Neural cell (in vitro differentiated cells): Measurements from ENCODE around the gene SHMT2. TPM values are rescaled to one million over a fixed set of nuclear protein-coding genes. Genes with fewer than 3 reads are reported as not detected.
A peak's percentile ranks its signal among the peaks of the same experiment; 100 is the strongest.

Experiments used
- H2AFZ ChIP-seq: fragments of 200-600, 300-800 bp; sonication (generic), shearing (Covaris generic); 2 replicates; pipeline ENCODE4 v1.6.0; 2014; ENCODE audit warnings: low read depth, mild to moderate bottlenecking, antibody characterized with exemption, low read length, moderate library complexity
- H3F3A ChIP-seq: fragments of 200-600 bp; shearing (Covaris generic); 2 replicates; pipeline ENCODE4 v1.6.1; 2016; ENCODE audit warnings: mild to moderate bottlenecking, moderate library complexity, mixed read lengths, antibody characterized with exemption, low read length; ENCODE audit not compliant: insufficient read depth, poor library complexity, severe bottlenecking
- H3K27ac ChIP-seq: fragments of 200-600, 300-800 bp; sonication (generic), shearing (Covaris generic); 2 replicates; pipeline ENCODE4 v1.5.1; 2014; ENCODE audit warnings: mild to moderate bottlenecking, low read length, moderate library complexity
- H3K27me3 ChIP-seq: fragments of 300-800, 200-600 bp; sonication (generic), shearing (Covaris generic); 2 replicates; pipeline ENCODE4 v1.6.0; 2014; ENCODE audit warnings: mild to moderate bottlenecking, low read depth, low read length, moderate library complexity; ENCODE audit not compliant: insufficient read depth
- H3K36me3 ChIP-seq: fragments of 300-800, 200-600 bp; sonication (generic), shearing (Covaris generic); 2 replicates; pipeline ENCODE4 v1.5.1; 2014; ENCODE audit warnings: mild to moderate bottlenecking, antibody characterized with exemption, low read length, moderate library complexity; ENCODE audit not compliant: insufficient read depth
- H3K4me2 ChIP-seq: fragments of 300-800, 200-600 bp; sonication (generic), shearing (Covaris generic); 2 replicates; pipeline ENCODE4 v1.6.0; 2014; ENCODE audit warnings: mild to moderate bottlenecking, low read length
- H3K4me3 ChIP-seq: fragments of 300-800, 200-600 bp; sonication (generic), shearing (Covaris generic); 2 replicates; pipeline ENCODE4 v1.5.1; 2014; ENCODE audit warnings: mild to moderate bottlenecking, low read length, moderate library complexity
- H3K79me2 ChIP-seq: fragments of 200-600 bp; shearing (Covaris generic); replicated peaks from 2 replicates; pipeline ENCODE4 v1.6.0; 2014; ENCODE audit warnings: mild to moderate bottlenecking, low read length, moderate library complexity; ENCODE audit not compliant: insufficient read depth
- H3K9ac ChIP-seq: fragments of 300-800, 200-600 bp; sonication (generic), shearing (Covaris generic); 2 replicates; pipeline ENCODE4 v1.6.1; 2016; ENCODE audit warnings: mild to moderate bottlenecking, low read length, mixed read lengths
- H3K9me2 ChIP-seq: fragments of 200-600 bp; shearing (Covaris generic); 2 replicates; pipeline ENCODE4 v1.6.1; 2016; ENCODE audit warnings: mild to moderate bottlenecking, low read length, mixed read lengths; ENCODE audit not compliant: insufficient read depth
- H3K9me3 ChIP-seq: fragments of 200-600, 300-800 bp; sonication (generic), shearing (Covaris generic); 2 replicates; pipeline ENCODE4 v1.6.1; 2016; ENCODE audit warnings: mild to moderate bottlenecking, mixed run types, low read length, moderate library complexity, mixed read lengths
- H4K20me1 ChIP-seq: fragments of 200-600 bp; shearing (Covaris generic); 2 replicates; pipeline ENCODE4 v1.6.1; 2016; ENCODE audit warnings: mild to moderate bottlenecking, mixed run types; ENCODE audit not compliant: insufficient read depth
- EP300 ChIP-seq: fragments of 450-650 bp; conservative IDR thresholded peaks from 2 replicates; pipeline ENCODE4 v1.6.1; 2014; ENCODE audit warnings: antibody characterized with exemption, mild to moderate bottlenecking, moderate library complexity; ENCODE audit not compliant: poor library complexity, severe bottlenecking
- EZH2 ChIP-seq: fragments of 200-600, 300-800 bp; shearing (Covaris generic), sonication (generic); IDR thresholded peaks from 2 replicates; pipeline ENCODE4 v1.6.1; 2014; ENCODE audit warnings: antibody characterized with exemption, low read length, borderline replicate concordance, mild to moderate bottlenecking; ENCODE audit not compliant: insufficient read depth, poor library complexity, severe bottlenecking
- MXI1 ChIP-seq: fragments of 450-650 bp; conservative IDR thresholded peaks from 2 replicates; pipeline ENCODE4 v1.6.1; 2014; ENCODE audit warnings: antibody characterized with exemption, mild to moderate bottlenecking; ENCODE audit not compliant: poor library complexity, severe bottlenecking
- POLR2AphosphoS5 ChIP-seq: IDR thresholded peaks from 2 replicates; pipeline ENCODE4 v1.6.1; 2012
- RAD21 ChIP-seq: fragments of 450-650 bp; conservative IDR thresholded peaks from 2 replicates; pipeline ENCODE4 v1.6.1; 2014; ENCODE audit warnings: antibody characterized with exemption, mild to moderate bottlenecking, moderate library complexity
- REST ChIP-seq: IDR thresholded peaks from 2 replicates; pipeline ENCODE4 v1.6.1; 2012; ENCODE audit warnings: borderline replicate concordance
- SMC3 ChIP-seq: fragments of 450-650 bp; conservative IDR thresholded peaks from 2 replicates; pipeline ENCODE4 v1.6.1; 2014; ENCODE audit warnings: antibody characterized with exemption, mild to moderate bottlenecking, moderate library complexity; ENCODE audit not compliant: poor library complexity
- TAF1 ChIP-seq: IDR thresholded peaks from 2 replicates; pipeline ENCODE4 v1.6.1; 2012; ENCODE audit warnings: low read depth
- polyA plus RNA-seq: library from polyadenylated mRNA; depleted of rRNA; stranded (reverse); fragments of >200 nt; gene quantifications from 2 replicates; pipeline ENCODE4 v1.2.3, GENCODE V29; 2014
- TF ChIP-seq, protein P1 (sequence below): fragments of 450-650 bp; IDR thresholded peaks from 2 replicates; pipeline ENCODE4 v1.5.1; 2014; ENCODE audit warnings: antibody characterized with exemption, mild to moderate bottlenecking, moderate library complexity; ENCODE audit not compliant: poor library complexity, severe bottlenecking

SHMT2 gene
- polyA plus RNA-seq, 1 donor from 2014 or later = 38.2 TPM

- H3K9me2 ChIP-seq = no peaks in the 10 kb centered on the region
- peak overlapping the region; percentile 51 for H3K4me3 ChIP-seq
- no peaks in the 10 kb centered on the region for H4K20me1 ChIP-seq
- no peaks in the 10 kb centered on the region for H3K9me3 ChIP-seq
- no peaks in the 10 kb centered on the region for H3K36me3 ChIP-seq
- no peaks in the 10 kb centered on the region for H3K79me2 ChIP-seq
- H3K27me3 ChIP-seq = peaks cover 98% of the 10 kb centered on the region
- no peak overlapping the region for H3K27ac ChIP-seq
- peak overlapping the region; percentile 5 for H3K9ac ChIP-seq
- no peak overlapping the region for H3K4me2 ChIP-seq
- no peaks in the 10 kb centered on the region for H3F3A ChIP-seq
- H2AFZ ChIP-seq = no peak overlapping the region
- no peak for TF ChIP-seq SMC3
- TF ChIP-seq MXI1 = no peak
- no peak for TF ChIP-seq POLR2AphosphoS5
- no peak for TF ChIP-seq TAF1
- no peak for TF ChIP-seq EP300
- no peak for TF ChIP-seq RAD21
- TF ChIP-seq, protein P1, sequence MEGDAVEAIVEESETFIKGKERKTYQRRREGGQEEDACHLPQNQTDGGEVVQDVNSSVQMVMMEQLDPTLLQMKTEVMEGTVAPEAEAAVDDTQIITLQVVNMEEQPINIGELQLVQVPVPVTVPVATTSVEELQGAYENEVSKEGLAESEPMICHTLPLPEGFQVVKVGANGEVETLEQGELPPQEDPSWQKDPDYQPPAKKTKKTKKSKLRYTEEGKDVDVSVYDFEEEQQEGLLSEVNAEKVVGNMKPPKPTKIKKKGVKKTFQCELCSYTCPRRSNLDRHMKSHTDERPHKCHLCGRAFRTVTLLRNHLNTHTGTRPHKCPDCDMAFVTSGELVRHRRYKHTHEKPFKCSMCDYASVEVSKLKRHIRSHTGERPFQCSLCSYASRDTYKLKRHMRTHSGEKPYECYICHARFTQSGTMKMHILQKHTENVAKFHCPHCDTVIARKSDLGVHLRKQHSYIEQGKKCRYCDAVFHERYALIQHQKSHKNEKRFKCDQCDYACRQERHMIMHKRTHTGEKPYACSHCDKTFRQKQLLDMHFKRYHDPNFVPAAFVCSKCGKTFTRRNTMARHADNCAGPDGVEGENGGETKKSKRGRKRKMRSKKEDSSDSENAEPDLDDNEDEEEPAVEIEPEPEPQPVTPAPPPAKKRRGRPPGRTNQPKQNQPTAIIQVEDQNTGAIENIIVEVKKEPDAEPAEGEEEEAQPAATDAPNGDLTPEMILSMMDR = no peak
- no peak for TF ChIP-seq REST
- TF ChIP-seq EZH2 = no peak
Measured at GRCh38 chr12:57219993-57220754, 9.3 kb upstream of the SHMT2 start.

DNA sequence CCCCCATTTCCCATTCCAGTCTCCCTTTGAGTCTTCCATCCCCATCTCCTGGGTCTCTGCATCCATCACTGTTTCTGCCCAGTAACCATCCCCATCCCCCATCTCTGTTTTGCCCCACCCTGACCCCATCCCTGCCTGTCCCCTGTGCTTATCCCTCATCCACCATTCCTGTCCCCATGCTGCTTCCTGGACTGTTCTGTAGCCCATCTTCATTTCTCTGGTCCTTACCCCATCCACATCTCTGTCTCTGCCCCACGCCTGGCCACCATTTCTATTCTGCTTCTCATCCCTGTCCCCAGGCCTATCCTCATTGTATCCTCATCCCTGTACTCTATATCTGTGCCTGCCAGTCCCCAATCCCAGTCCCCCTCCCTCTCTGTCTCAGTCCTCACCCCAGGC lies 8.7 kb upstream of the SHMT2 start:
- Histone ChIP-seq H3K9ac (no peak overlapping the region), H3K79me2 (no peaks in the 10 kb centered on the region), H3K27me3 (peaks cover 98% of the 10 kb centered on the region), H3K4me2 (no peak overlapping the region), H3K27ac (no peak overlapping the region), H3K36me3 (no peaks in the 10 kb centered on the region), H3K9me3 (no peaks in the 10 kb centered on the region), H3F3A (no peaks in the 10 kb centered on the region), H3K4me3 (peak overlapping the region; percentile 51), H2AFZ (no peak overlapping the region), H4K20me1 (no peaks in the 10 kb centered on the region), H3K9me2 (no peaks in the 10 kb centered on the region)
- TF ChIP-seq SMC3 (no peak), REST (no peak), MXI1 (no peak), EZH2 (no peak), TAF1 (no peak), RAD21 (no peak), EP300 (no peak), POLR2AphosphoS5 (no peak)
- TF ChIP-seq, protein P1 = no peak
